Measurements from ENCODE around the gene CRYBA1.

The CRYBA1 gene

DNA sequence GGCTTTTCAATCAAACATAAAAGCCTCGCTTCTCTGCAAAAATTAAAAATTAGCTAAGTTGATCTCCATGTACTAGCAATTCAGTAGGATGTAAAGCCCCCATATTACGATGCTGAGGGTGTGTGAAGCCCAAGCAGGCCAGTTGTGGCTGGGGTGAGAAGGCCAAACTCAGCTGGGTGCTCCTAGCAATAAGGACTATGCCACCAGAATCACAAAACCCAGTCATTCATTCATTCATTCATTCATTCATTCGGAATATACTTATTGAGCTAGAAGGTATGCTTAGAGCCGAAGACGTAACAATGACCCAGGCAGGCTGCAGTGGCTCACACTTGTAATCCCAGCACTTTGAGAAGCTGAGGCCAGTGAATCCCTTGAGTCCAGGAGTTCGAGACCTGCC lies 3.9 kb upstream of the CRYBA1 start:
- peaks cover 11% of the 10 kb centered on the region; the same call in 1 of the 2 replicates for H3K4me1 ChIP-seq (ENCODE audit: low read length)
- H3K9me3 ChIP-seq (replicated peaks; ENCODE audit: insufficient read depth, low read length), result no peaks in the 10 kb centered on the region
- TF ChIP-seq CTCF (IDR thresholded peaks at IDR 0.05; ENCODE audit: low read length) (no peak), EZH2 (optimal IDR thresholded peaks at IDR 0.05; ENCODE audit: low read depth, low read length) (no peak), EZH2phosphoT487 (IDR thresholded peaks at IDR 0.05; ENCODE audit: low read length) (no peak)
- DNase-seq, result no peak
- no peak overlapping the region for H3K4me3 ChIP-seq (ENCODE audit: low read length)
- no peaks in the 10 kb centered on the region for H4K20me1 ChIP-seq (ENCODE audit: insufficient read depth, low read length)
- H3K27me3 ChIP-seq (replicated peaks; ENCODE audit: insufficient read depth, low read length), result no peaks in the 10 kb centered on the region
- no peak overlapping the region for H3K4me2 ChIP-seq (ENCODE audit: low read depth, low read length)
- no peaks in the 10 kb centered on the region for H3K79me2 ChIP-seq (ENCODE audit: low read length)
- H3K27ac ChIP-seq (ENCODE audit: low read length), result no peak overlapping the region
- no peaks in the 10 kb centered on the region for H3F3A ChIP-seq (ENCODE audit: insufficient read depth, low read length)
- no peak overlapping the region for H3K9ac ChIP-seq (ENCODE audit: low read length)
- no peak overlapping the region for H2AFZ ChIP-seq (ENCODE audit: low read length)
- no peaks in the 10 kb centered on the region for H3K9me2 ChIP-seq (replicated peaks; ENCODE audit: insufficient read depth, low read length)
- no peaks in the 10 kb centered on the region for H3K36me3 ChIP-seq (replicated peaks; ENCODE audit: insufficient read depth, low read length)

DNA sequence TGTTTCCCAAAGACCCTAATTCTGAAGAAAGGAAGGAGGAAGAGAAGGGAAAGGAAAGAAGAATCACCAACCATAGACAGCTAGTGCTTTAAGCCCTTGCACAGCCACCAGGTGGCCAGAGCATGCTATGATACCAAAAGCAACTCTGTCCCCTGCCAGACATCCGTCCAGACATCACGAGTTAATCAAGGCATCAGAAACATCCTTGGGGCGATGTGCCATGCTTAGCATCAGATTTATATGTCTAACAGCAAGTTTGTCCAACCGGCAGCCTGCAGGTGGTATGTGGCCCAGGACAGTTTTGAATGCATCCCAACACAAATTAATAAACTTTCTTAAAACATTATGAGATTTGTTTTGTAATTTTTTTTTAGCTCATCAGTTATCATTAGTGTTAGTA lies 2.9 kb upstream of the CRYBA1 start:
- no peak for DNase-seq
- Histone ChIP-seq H3K9me2 (replicated peaks; ENCODE audit: insufficient read depth, low read length) (no peaks in the 10 kb centered on the region), H2AFZ (ENCODE audit: low read length) (no peak overlapping the region), H3K9ac (ENCODE audit: low read length) (no peak overlapping the region), H3K36me3 (replicated peaks; ENCODE audit: insufficient read depth, low read length) (no peaks in the 10 kb centered on the region), H3K4me1 (ENCODE audit: low read length) (peaks cover 11% of the 10 kb centered on the region; the same call in 1 of the 2 replicates), H3F3A (ENCODE audit: insufficient read depth, low read length) (no peaks in the 10 kb centered on the region), H3K27me3 (replicated peaks; ENCODE audit: insufficient read depth, low read length) (no peaks in the 10 kb centered on the region), H3K9me3 (replicated peaks; ENCODE audit: insufficient read depth, low read length) (no peaks in the 10 kb centered on the region), H3K27ac (ENCODE audit: low read length) (no peak overlapping the region), H4K20me1 (ENCODE audit: insufficient read depth, low read length) (no peaks in the 10 kb centered on the region), H3K4me3 (ENCODE audit: low read length) (no peak overlapping the region), H3K4me2 (ENCODE audit: low read depth, low read length) (no peak overlapping the region), H3K79me2 (ENCODE audit: low read length) (no peaks in the 10 kb centered on the region)
- TF ChIP-seq EZH2 (optimal IDR thresholded peaks at IDR 0.05; ENCODE audit: low read depth, low read length) (no peak), EZH2phosphoT487 (IDR thresholded peaks at IDR 0.05; ENCODE audit: low read length) (no peak), CTCF (IDR thresholded peaks at IDR 0.05; ENCODE audit: low read length) (peak; percentile 38)

DNA sequence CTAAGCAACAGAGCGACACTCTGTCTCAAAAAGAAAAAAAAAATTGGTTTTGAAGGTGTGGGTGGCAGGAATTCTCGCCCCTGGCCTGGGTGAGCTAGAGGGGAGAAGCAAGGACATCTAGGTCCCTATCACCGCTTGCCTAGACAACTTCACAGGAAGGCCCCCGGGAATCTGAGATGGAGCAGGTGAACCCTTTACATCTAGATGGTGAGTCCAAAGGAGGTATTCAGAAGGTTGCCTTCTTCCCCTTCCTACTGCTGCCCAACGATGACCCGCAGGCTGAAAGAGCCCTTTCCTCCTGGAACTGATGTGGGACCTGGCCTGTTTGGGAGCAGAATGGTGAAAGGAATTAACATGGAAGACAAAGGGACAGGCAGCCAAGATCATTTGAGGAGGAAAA lies 1.3 kb upstream of the CRYBA1 start:
- H3K79me2 ChIP-seq (ENCODE audit: low read length), result no peaks in the 10 kb centered on the region
- H3K4me2 ChIP-seq (ENCODE audit: low read depth, low read length), result no peak overlapping the region
- no peaks in the 10 kb centered on the region for H4K20me1 ChIP-seq (ENCODE audit: insufficient read depth, low read length)
- TF ChIP-seq CTCF (IDR thresholded peaks at IDR 0.05; ENCODE audit: low read length) (no peak), EZH2phosphoT487 (IDR thresholded peaks at IDR 0.05; ENCODE audit: low read length) (no peak), EZH2 (optimal IDR thresholded peaks at IDR 0.05; ENCODE audit: low read depth, low read length) (no peak)
- H3F3A ChIP-seq (ENCODE audit: insufficient read depth, low read length), result no peaks in the 10 kb centered on the region
- H3K9ac ChIP-seq (ENCODE audit: low read length), result no peak overlapping the region
- H3K9me2 ChIP-seq (replicated peaks; ENCODE audit: insufficient read depth, low read length), result no peaks in the 10 kb centered on the region
- no peak overlapping the region for H2AFZ ChIP-seq (ENCODE audit: low read length)
- no peak for DNase-seq
- peaks cover 11% of the 10 kb centered on the region; the same call in 1 of the 2 replicates for H3K4me1 ChIP-seq (ENCODE audit: low read length)
- no peaks in the 10 kb centered on the region for H3K9me3 ChIP-seq (replicated peaks; ENCODE audit: insufficient read depth, low read length)
- H3K27ac ChIP-seq (ENCODE audit: low read length), result no peak overlapping the region
- H3K4me3 ChIP-seq (ENCODE audit: low read length), result no peak overlapping the region
- H3K27me3 ChIP-seq (replicated peaks; ENCODE audit: insufficient read depth, low read length), result no peaks in the 10 kb centered on the region
- H3K36me3 ChIP-seq (replicated peaks; ENCODE audit: insufficient read depth, low read length), result no peaks in the 10 kb centered on the region
